SH-SY5Y (cell line): ENCODE data around the gene CDC26.

ENCODE experiments used
- GATA2 ChIP-seq: IDR thresholded peaks from 2 replicates; pipeline ENCODE4 v1.6.1; 2011; ENCODE audit warnings: mild to moderate bottlenecking, low read depth, low read length
- GATA3 ChIP-seq: IDR thresholded peaks from 2 replicates; pipeline ENCODE4 v1.6.1; 2011; ENCODE audit warnings: low read depth, mild to moderate bottlenecking, low read length, moderate library complexity

Gene CDC26

GRCh38 chr9:113301548-113301947 lies 26.2 kb upstream of the CDC26 start:
- TF ChIP-seq GATA2 (no peak), GATA3 (no peak)

GRCh38 chr9:113299800-113300292 lies 24.5 kb upstream of the CDC26 start:
- TF ChIP-seq GATA3 (no peak), GATA2 (no peak)

GRCh38 chr9:113298924-113299770 lies 23.8 kb upstream of the CDC26 start:
- TF ChIP-seq GATA3 (no peak), GATA2 (no peak)

- TF ChIP-seq GATA3 = no peak
- no peak for TF ChIP-seq GATA2
Observed at GRCh38 chr9:113298311-113298710, 22.9 kb upstream of the CDC26 start.

- TF ChIP-seq GATA2 (no peak), GATA3 (no peak)
Observed at GRCh38 chr9:113296796-113297558, 21.6 kb upstream of the CDC26 start.

GRCh38 chr9:113293285-113293878 lies 18.0 kb upstream of the CDC26 start:
- TF ChIP-seq GATA3 = no peak
- no peak for TF ChIP-seq GATA2

GRCh38 chr9:113290052-113290607 lies 14.8 kb upstream of the CDC26 start:
- no peak for TF ChIP-seq GATA3

GRCh38 chr9:113289091-113289490 lies 13.7 kb upstream of the CDC26 start:
- no peak for TF ChIP-seq GATA2
- TF ChIP-seq GATA3 = no peak

- TF ChIP-seq GATA3 (no peak), GATA2 (no peak)
Observed at GRCh38 chr9:113281356-113281755, 6.0 kb upstream of the CDC26 start.

GRCh38 chr9:113278840-113279239 lies 3.5 kb upstream of the CDC26 start:
- TF ChIP-seq GATA3 (no peak), GATA2 (no peak)

GRCh38 chr9:113274474-113275156 lies 757 bp downstream of the CDC26 start:
- no peak for TF ChIP-seq GATA2
- no peak for TF ChIP-seq GATA3

GRCh38 chr9:113269871-113270270 lies 5.5 kb downstream of the CDC26 start:
- TF ChIP-seq GATA2 (no peak), GATA3 (no peak)

- TF ChIP-seq GATA2 (no peak), GATA3 (no peak)
Observed at GRCh38 chr9:113269355-113269754, 6.0 kb downstream of the CDC26 start.

- TF ChIP-seq GATA2 (no peak), GATA3 (no peak)
Observed at GRCh38 chr9:113267911-113268566, 7.3 kb downstream of the CDC26 start.
